Measurements from ENCODE around the gene CACNG1. TPM values are rescaled to one million over a fixed set of nuclear protein-coding genes. Genes with fewer than 3 reads are reported as not detected.
"Not testable (repeated sequence)": the region's sequence is repeated elsewhere in the genome, so short reads cannot be mapped to it uniquely, and the experiment has no call there.

CACNG1 gene
- total and polyA plus RNA-seq, 4 donors = not detected

GRCh38 chr17:67090341-67090740, 46.0 kb downstream of the CACNG1 start:
- Histone ChIP-seq H3K27me3 (ENCODE audit: control insufficient read depth in 4 of 4, insufficient read depth in 4 of 4, low read length in 3 of 4) (no peaks in the 10 kb centered on the region), H3K9ac (ENCODE audit: low read depth in 1 of 2, low read length in 2 of 2) (no peak overlapping the region), H3K4me3 (ENCODE audit: low read depth in 1 of 3, low read length in 3 of 3) (no peak overlapping the region), H3K36me3 (ENCODE audit: control insufficient read depth in 4 of 4, insufficient read depth in 3 of 4, low read depth in 1 of 4, low read length in 3 of 4) (peaks cover 5 to 23% (median 15%) of the 10 kb centered on the region in 4 donors), H3K9me3 (ENCODE audit: control insufficient read depth in 4 of 4, low read length in 3 of 4) (peaks cover 0 to 3% (median 0%) of the 10 kb centered on the region in 4 donors), H3K4me1 (ENCODE audit: control insufficient read depth in 4 of 4, insufficient read depth in 4 of 4, low read length in 3 of 4) (peaks cover 0 to 3% (median under 1%) of the 10 kb centered on the region in 4 donors), H3K27ac (ENCODE audit: low read depth in 1 of 2, low read length in 2 of 2) (no peak overlapping the region)
- DNase-seq (ENCODE audit: low spot score) = no peak
- TF ChIP-seq HNF4A (conservative IDR thresholded peaks at IDR 0.05) (no peak), ZBTB33 (IDR thresholded peaks at IDR 0.05) (no peak), TAF1 (conservative IDR thresholded peaks at IDR 0.05) (no peak), FOXA2 (IDR thresholded peaks at IDR 0.05) (no peak), GABPA (IDR thresholded peaks at IDR 0.05 in 1 of 2, conservative IDR thresholded peaks at IDR 0.05 in 1 of 2) (no peak), RXRA (IDR thresholded peaks at IDR 0.05) (no peak), HNF4G (IDR thresholded peaks at IDR 0.05) (no peak), MAX (IDR thresholded peaks at IDR 0.05) (no peak), FOXA1 (IDR thresholded peaks at IDR 0.05) (no peak), NR2F2 (IDR thresholded peaks at IDR 0.05) (no peak), YY1 (IDR thresholded peaks at IDR 0.05) (no peak), CTCF (IDR thresholded peaks at IDR 0.05; ENCODE audit: low read depth, low read length, missing input control) (no peak), EGR1 (IDR thresholded peaks at IDR 0.05; ENCODE audit: low read depth in 2 of 2) (no peak), RAD21 (IDR thresholded peaks at IDR 0.05) (no peak)

- H3K9me3 ChIP-seq (ENCODE audit: control insufficient read depth in 4 of 4, low read length in 3 of 4) = peaks cover 0 to 3% (median 0%) of the 10 kb centered on the region in 4 donors
- no peak overlapping the region for H3K9ac ChIP-seq (ENCODE audit: low read depth in 1 of 2, low read length in 2 of 2)
- peaks cover 0 to 7% (median under 1%) of the 10 kb centered on the region in 4 donors for H3K4me1 ChIP-seq (ENCODE audit: control insufficient read depth in 4 of 4, insufficient read depth in 4 of 4, low read length in 3 of 4)
- 92% methylated on average over 5 of the region's 5 CpGs for WGBS
- no peak overlapping the region for H3K4me3 ChIP-seq (ENCODE audit: low read depth in 1 of 3, low read length in 3 of 3)
- no peak overlapping the region for H3K27ac ChIP-seq (ENCODE audit: low read depth in 1 of 2, low read length in 2 of 2)
- no peak for DNase-seq (ENCODE audit: low spot score)
- TF ChIP-seq FOXA1 (IDR thresholded peaks at IDR 0.05) = no peak
- no peak for TF ChIP-seq REST (IDR thresholded peaks at IDR 0.05)
- no peak for TF ChIP-seq HNF4G (IDR thresholded peaks at IDR 0.05)
- no peak for TF ChIP-seq SP1 (IDR thresholded peaks at IDR 0.05)
- no peak for TF ChIP-seq ATF3 (IDR thresholded peaks at IDR 0.05)
- no peak for TF ChIP-seq HNF4A (conservative IDR thresholded peaks at IDR 0.05)
- no peak for TF ChIP-seq ZBTB33 (IDR thresholded peaks at IDR 0.05)
- no peak for TF ChIP-seq RXRA (IDR thresholded peaks at IDR 0.05)
- no peak for TF ChIP-seq JUND (IDR thresholded peaks at IDR 0.05)
- H3K27me3 ChIP-seq (ENCODE audit: control insufficient read depth in 4 of 4, insufficient read depth in 4 of 4, low read length in 3 of 4) = no peaks in the 10 kb centered on the region
- peaks cover 0 to 11% (median 3%) of the 10 kb centered on the region in 4 donors for H3K36me3 ChIP-seq (ENCODE audit: control insufficient read depth in 4 of 4, insufficient read depth in 3 of 4, low read depth in 1 of 4, low read length in 3 of 4)
Observed at GRCh38 chr17:67092291-67092690, 47.9 kb downstream of the CACNG1 start.

- WGBS = 91% methylated on average over 7 of the region's 7 CpGs
- H3K9me3 ChIP-seq (ENCODE audit: control insufficient read depth in 4 of 4, low read length in 3 of 4); H3K9ac ChIP-seq (ENCODE audit: low read depth in 1 of 2, low read length in 2 of 2); H3K27ac ChIP-seq (ENCODE audit: low read depth in 1 of 2, low read length in 2 of 2); H3K4me1 ChIP-seq (ENCODE audit: control insufficient read depth in 4 of 4, insufficient read depth in 4 of 4, low read length in 3 of 4); H3K4me3 ChIP-seq (ENCODE audit: low read depth in 1 of 3, low read length in 3 of 3); DNase-seq (ENCODE audit: low spot score); H3K36me3 ChIP-seq (ENCODE audit: control insufficient read depth in 4 of 4, insufficient read depth in 3 of 4, low read depth in 1 of 4, low read length in 3 of 4); H3K27me3 ChIP-seq (ENCODE audit: control insufficient read depth in 4 of 4, insufficient read depth in 4 of 4, low read length in 3 of 4): not testable (repeated sequence)
Observed at GRCh38 chr17:67092710-67093109, 48.4 kb downstream of the CACNG1 start.

Data from liver (tissue), 9 donors.